Gastroesophageal sphincter (tissue), 4 donors: ENCODE data around the gene LGALS1. TPM values are rescaled to one million over a fixed set of nuclear protein-coding genes. Genes with fewer than 3 reads are reported as not detected.

ENCODE experiments used
- ATAC-seq: fragments of 150-250 bp; one replicate; pipeline ENCODE4 v1.9.1; 2016; ENCODE audit warnings: mild to moderate bottlenecking, moderate library complexity
- H3K27ac ChIP-seq, 4 donors: fragments of 200-600 bp; sonication (generic) in 3 of 4; 1 replicate in 3 of 4; 2 replicates in 1 of 4; pipeline ENCODE4 v1.5.1; 2016 to 2019
- H3K27me3 ChIP-seq: fragments of 200-600 bp; sonication (generic); one replicate; pipeline ENCODE4 v1.5.1; 2019
- H3K36me3 ChIP-seq, 2 donors: fragments of 200-600 bp; sonication (generic); one replicate each; pipeline ENCODE4 v1.5.1; 2019; ENCODE audit warnings: control low read depth in 1 of 2
- H3K4me1 ChIP-seq, 3 donors: fragments of 200-600 bp; sonication (generic); 1 replicate in 2 of 3; 2 replicates in 1 of 3; pipeline ENCODE4 v1.5.1; 2016 to 2019; ENCODE audit warnings: control low read depth in 2 of 3
- H3K4me3 ChIP-seq, 2 donors: fragments of 200-600 bp; sonication (generic); one replicate each; pipeline ENCODE4 v1.5.1; 2019; ENCODE audit warnings: mild to moderate bottlenecking in 1 of 2, moderate library complexity in 1 of 2
- H3K9me3 ChIP-seq, 3 donors: fragments of 200-600 bp; sonication (generic); one replicate each; pipeline ENCODE4 v1.5.1; 2017 to 2019; ENCODE audit warnings: control low read depth in 2 of 3
- CTCF ChIP-seq, 4 experiments: fragments of 200-600 bp in 2 of 4; fragments of 450-650 bp in 2 of 4; sonication (generic) in 1 of 4; IDR thresholded peaks; one replicate each; pipeline ENCODE4 v1.5.1; 2017 to 2019; ENCODE audit warnings: antibody characterized with exemption in 4 of 4, mild to moderate bottlenecking in 2 of 4, moderate library complexity in 2 of 4
- EP300 ChIP-seq: sonication (generic); formaldehyde crosslinking; IDR thresholded peaks from one replicate; pipeline ENCODE4 v1.6.1; 2017; ENCODE audit warnings: antibody characterized with exemption, mild to moderate bottlenecking
- POLR2A ChIP-seq, 2 donors: fragments of 450-650 bp; IDR thresholded peaks; one replicate each; pipeline ENCODE4 v1.6.1; 2017; ENCODE audit warnings: antibody characterized with exemption in 2 of 2, mild to moderate bottlenecking in 2 of 2, moderate library complexity in 1 of 2
- POLR2AphosphoS5 ChIP-seq: sonication (generic); formaldehyde crosslinking; IDR thresholded peaks from one replicate; pipeline ENCODE4 v1.6.1; 2017; ENCODE audit warnings: antibody characterized with exemption
- WGBS, 2 donors: methylation state at CpG; one replicate each; pipeline ENCODE4 v1.1.5; 2018; ENCODE audit warnings: low coverage in 1 of 2; 5-methylcytosine and 5-hydroxymethylcytosine counted together
- total RNA-seq, 4 donors: library from RNA; depleted of rRNA; stranded (reverse); fragments of >200 nt; gene quantifications; one replicate each; pipeline ENCODE4 v1.1.0, GENCODE V29; 2016

Gene LGALS1
- total RNA-seq, 4 donors from 2014 or later = 747 to 1,092 (median 1,059) TPM

GRCh38 chr22:37658133-37659065 lies 17.0 kb upstream of the LGALS1 start, which contains the start of gene PDXP:
PDXP (plus strand) TSS chr22:37658723; CDS start chr22:37658783, 60 bp downstream.
- peaks cover 0 to 3% of the 10 kb centered on the region in 2 donors for H3K36me3 ChIP-seq
- 0 to 1% methylated on average over 1 to 12 of the region's 101 CpGs for WGBS, 2 donors
- peak; percentile 99 for ATAC-seq
- peak in 2 of 4 experiments; percentile 7 to 29 for TF ChIP-seq CTCF (IDR thresholded peaks at IDR 0.05)
- TF ChIP-seq POLR2AphosphoS5 = peak; percentile 67
- TF ChIP-seq EP300 = no peak
- peak; percentile 88 to 92 for TF ChIP-seq POLR2A (IDR thresholded peaks at IDR 0.05)
- peaks cover 0 to 49% (median 28%) of the 10 kb centered on the region in 3 donors for H3K4me1 ChIP-seq
- peak within 1 kb of the TSS; percentile 60 to 88 (median 85) for H3K27ac ChIP-seq
- H3K4me3 ChIP-seq = peak within 1 kb of the TSS; percentile 41 to 75
- no peaks in the 10 kb centered on the region for H3K9me3 ChIP-seq
- H3K27me3 ChIP-seq = no peaks in the 10 kb centered on the region

GRCh38 chr22:37659066-37659896 lies 16.2 kb upstream of the LGALS1 start:
- Histone ChIP-seq H3K36me3 (no peaks in the 10 kb centered on the region), H3K9me3 (no peaks in the 10 kb centered on the region), H3K27ac (peak overlapping the region in 3 of 4 donors; percentile 85 to 88 (median 85)), H3K27me3 (no peaks in the 10 kb centered on the region), H3K4me3 (peak overlapping the region; percentile 41 to 75), H3K4me1 (peaks cover 0 to 53% (median 28%) of the 10 kb centered on the region in 3 donors)
- TF ChIP-seq POLR2A (IDR thresholded peaks at IDR 0.05) (no peak), CTCF (IDR thresholded peaks at IDR 0.05) (no peak), EP300 (no peak), POLR2AphosphoS5 (no peak)
- WGBS, 2 donors = 10 to 13% methylated on average over 3 to 5 of the region's 68 CpGs
- ATAC-seq = no peak

- H3K9me3 ChIP-seq = no peaks in the 10 kb centered on the region
- H3K36me3 ChIP-seq = peaks cover 0 to 3% of the 10 kb centered on the region in 2 donors
- peak overlapping the region in 3 of 4 donors; percentile 85 to 88 (median 85) for H3K27ac ChIP-seq
- H3K4me1 ChIP-seq = peaks cover 0 to 53% (median 28%) of the 10 kb centered on the region in 3 donors
- WGBS, 2 donors = 68 to 70% methylated on average over 2 to 6 of the region's 14 CpGs
- TF ChIP-seq POLR2A (IDR thresholded peaks at IDR 0.05) = no peak
- no peak for TF ChIP-seq POLR2AphosphoS5
- no peak for TF ChIP-seq CTCF (IDR thresholded peaks at IDR 0.05)
- no peak for TF ChIP-seq EP300
- no peak for ATAC-seq
- peak overlapping the region in 1 of 2 donors; percentile 75 for H3K4me3 ChIP-seq
- no peaks in the 10 kb centered on the region for H3K27me3 ChIP-seq
These were observed 15.3 kb upstream of the LGALS1 start for GRCh38 chr22:37659897-37660708.

GRCh38 chr22:37660709-37661045 lies 14.8 kb upstream of the LGALS1 start:
- no CpG with 5 or more reads among the region's 2 CpGs for WGBS, 2 donors
- Histone ChIP-seq H3K36me3 (peaks cover 0 to 9% of the 10 kb centered on the region in 2 donors), H3K9me3 (no peaks in the 10 kb centered on the region), H3K4me1 (peaks cover 0 to 53% (median 28%) of the 10 kb centered on the region in 3 donors), H3K4me3 (no peak overlapping the region), H3K27me3 (no peaks in the 10 kb centered on the region), H3K27ac (peak overlapping the region in 3 of 4 donors; percentile 85 to 87 (median 85))
- ATAC-seq = no peak
- TF ChIP-seq POLR2AphosphoS5 (no peak), CTCF (IDR thresholded peaks at IDR 0.05) (no peak), EP300 (no peak), POLR2A (IDR thresholded peaks at IDR 0.05) (no peak)
